Upper lobe of right lung (tissue), 1 donor: ENCODE measurements around the gene MYBBP1A. TPM values are rescaled to one million over a fixed set of nuclear protein-coding genes. Genes with fewer than 3 reads are reported as not detected.

Source experiments
- ATAC-seq: fragments of 200-7000 bp; cut with Tn5 transposase; one replicate; pipeline ENCODE4 v1.9.1; 2020; ENCODE audit warnings: mild to moderate bottlenecking, moderate library complexity
- DNase-seq: peaks from one replicate; pipeline ENCODE4 v3.0.0-alpha.2; 2020
- H3K27ac ChIP-seq: fragments of 200-600 bp; one replicate; pipeline ENCODE4 v1.8.0; 2022
- H3K27me3 ChIP-seq: fragments of 200-600 bp; one replicate; pipeline ENCODE4 v1.8.0; 2022; ENCODE audit warnings: mild to moderate bottlenecking
- H3K36me3 ChIP-seq: fragments of 200-600 bp; one replicate; pipeline ENCODE4 v1.8.0; 2022
- H3K4me1 ChIP-seq: fragments of 200-600 bp; one replicate; pipeline ENCODE4 v1.8.0; 2022
- H3K4me3 ChIP-seq: fragments of 200-600 bp; one replicate; pipeline ENCODE4 v1.8.0; 2022; ENCODE audit warnings: mild to moderate bottlenecking
- H3K9me3 ChIP-seq: fragments of 200-600 bp; one replicate; pipeline ENCODE4 v1.8.0; 2022
- CTCF ChIP-seq: fragments of 200-600 bp; IDR thresholded peaks from one replicate; pipeline ENCODE4 v1.8.0; 2022; ENCODE audit warnings: antibody characterized with exemption
- intact Hi-C: fragments of 100-400 bp; cut with DNase I; formaldehyde crosslinking; loops from one replicate; pipeline ENCODE4 v1.11.0; 2022
- total RNA-seq: library from RNA; stranded (reverse); fragmentation: NEBNext Ultra II Directional; extraction: Animal tissue kit (Norgen Biotek cat#: 25700); gene quantifications from one replicate; pipeline ENCODE4 v1.2.1, GENCODE V29; 2021
- donor health status: DM: no; HTN: yes; CAD: no; lungs with severe emphysema.

The MYBBP1A gene
- total RNA-seq, 1 donor from 2014 or later, result 46.7 TPM

GRCh38 chr17:4490637-4491061, 64.5 kb downstream of the MYBBP1A start:
- no peak for DNase-seq
- Histone ChIP-seq H3K9me3 (no peaks in the 10 kb centered on the region), H3K36me3 (no peaks in the 10 kb centered on the region), H3K4me3 (no peak overlapping the region), H3K27me3 (no peaks in the 10 kb centered on the region), H3K4me1 (peaks cover 3% of the 10 kb centered on the region), H3K27ac (no peak overlapping the region)
- intact Hi-C loops, result no loop called here
- peak; percentile 45 for ATAC-seq
- TF ChIP-seq CTCF, result no peak

- DNase-seq (no peak), ATAC-seq (no peak)
- no peaks in the 10 kb centered on the region for H3K36me3 ChIP-seq
- peak overlapping the region; percentile 63 for H3K27ac ChIP-seq
- TF ChIP-seq CTCF, result no peak
- H3K4me3 ChIP-seq, result no peak overlapping the region
- H3K4me1 ChIP-seq, result peaks cover 3% of the 10 kb centered on the region
- intact Hi-C loops, result no loop called here
- H3K27me3 ChIP-seq, result no peaks in the 10 kb centered on the region
- no peaks in the 10 kb centered on the region for H3K9me3 ChIP-seq
These were observed 65.0 kb downstream of the MYBBP1A start for GRCh38 chr17:4490109-4490591.

- DNase-seq (peak; percentile 88), ATAC-seq (peak; percentile 78)
- H3K9me3 ChIP-seq, result no peaks in the 10 kb centered on the region
- H3K4me3 ChIP-seq, result no peak overlapping the region
- H3K27ac ChIP-seq, result peak overlapping the region; percentile 70
- no peak for TF ChIP-seq CTCF
- no peaks in the 10 kb centered on the region for H3K36me3 ChIP-seq
- intact Hi-C loops, result no loop called here
- H3K4me1 ChIP-seq, result peaks cover 3% of the 10 kb centered on the region
- no peaks in the 10 kb centered on the region for H3K27me3 ChIP-seq
These were observed 66.1 kb downstream of the MYBBP1A start for GRCh38 chr17:4488989-4489595.

Other genes starting within 250 kb of the MYBBP1A start
- 38.4 TPM for gene UBE2G1, start 188.7 kb downstream of the MYBBP1A start, total RNA-seq
- gene SPNS3, start 121.4 kb downstream of the MYBBP1A start, total RNA-seq, result 0.87 TPM
- gene SPNS2, start 56.5 kb downstream of the MYBBP1A start, total RNA-seq, result 67.0 TPM
- 5.6 TPM for gene GGT6, start 5.2 kb upstream of the MYBBP1A start, total RNA-seq
- 2.7 TPM for gene SMTNL2, start 29.1 kb upstream of the MYBBP1A start, total RNA-seq
- 1.7 TPM for gene ALOX15, start 86.3 kb upstream of the MYBBP1A start, total RNA-seq
- 39.0 TPM for gene PELP1, start 148.8 kb upstream of the MYBBP1A start, total RNA-seq
- gene ARRB2, start 155.2 kb upstream of the MYBBP1A start, total RNA-seq, result 131 TPM
- 23.2 TPM for gene MED11, start 176.0 kb upstream of the MYBBP1A start, total RNA-seq
- 9.6 TPM for gene ZMYND15, start 184.4 kb upstream of the MYBBP1A start, total RNA-seq
- gene CXCL16, start 184.5 kb upstream of the MYBBP1A start, total RNA-seq, result 169 TPM
- not detected for gene TM4SF5, start 216.5 kb upstream of the MYBBP1A start, total RNA-seq
- gene VMO1, start 231.0 kb upstream of the MYBBP1A start, total RNA-seq, result 5.6 TPM
- not detected for gene GLTPD2, start 233.6 kb upstream of the MYBBP1A start, total RNA-seq
- gene PSMB6, start 240.8 kb upstream of the MYBBP1A start, total RNA-seq, result 91.0 TPM